Lung (tissue), 12 donors: ENCODE measurements around the gene CCDC6. TPM values are rescaled to one million over a fixed set of nuclear protein-coding genes. Genes with fewer than 3 reads are reported as not detected.
A peak's percentile ranks its signal among the peaks of the same experiment; 100 is the strongest.
"Not testable (repeated sequence)": the region's sequence is repeated elsewhere in the genome, so short reads cannot be mapped to it uniquely, and the experiment has no call there.

Experiments used
- ATAC-seq: fragments of 200-7000 bp; cut with Tn5 transposase; one replicate; pipeline ENCODE4 v1.9.1; 2020; ENCODE audit warnings: moderate number of reproducible peaks; ENCODE audit not compliant: insufficient read depth, low FRiP score
- DNase-seq, 3 donors: peaks; one replicate each; pipeline ENCODE4 v3.0.0-alpha.2; 2013 to 2017
- H3K27ac ChIP-seq, 2 donors: one replicate each; pipeline ENCODE4 v1.5.1; 2013; ENCODE audit warnings: mild to moderate bottlenecking in 2 of 2, moderate library complexity in 2 of 2, control low read depth in 1 of 2, inconsistent platforms in 1 of 2, low read depth in 1 of 2, low read length in 1 of 2
- H3K27me3 ChIP-seq, 3 donors: one replicate each; pipeline ENCODE4 v1.5.1; 2013; ENCODE audit warnings: low read length in 2 of 3; ENCODE audit not compliant: control insufficient read depth in 3 of 3, insufficient read depth in 3 of 3
- H3K36me3 ChIP-seq, 4 donors: one replicate each; pipeline ENCODE4 v1.5.1; 2013; ENCODE audit warnings: low read length in 4 of 4, mild to moderate bottlenecking in 1 of 4, moderate library complexity in 1 of 4; ENCODE audit not compliant: control insufficient read depth in 4 of 4, insufficient read depth in 4 of 4
- H3K4me1 ChIP-seq, 5 donors: one replicate each; pipeline ENCODE4 v1.5.1; 2013; ENCODE audit warnings: low read length in 5 of 5, mild to moderate bottlenecking in 2 of 5, moderate library complexity in 1 of 5; ENCODE audit not compliant: control insufficient read depth in 5 of 5, insufficient read depth in 5 of 5
- H3K4me3 ChIP-seq: one replicate; pipeline ENCODE4 v1.5.1; 2013; ENCODE audit warnings: mild to moderate bottlenecking, control low read depth, moderate library complexity
- H3K9ac ChIP-seq, 2 donors: one replicate each; pipeline ENCODE4 v1.5.1; 2013; ENCODE audit warnings: low read length in 2 of 2, control low read depth in 1 of 2; ENCODE audit not compliant: insufficient read depth in 1 of 2
- H3K9me3 ChIP-seq, 4 donors: one replicate each; pipeline ENCODE4 v1.5.1; 2013; ENCODE audit warnings: low read length in 3 of 4, mild to moderate bottlenecking in 1 of 4, moderate library complexity in 1 of 4; ENCODE audit not compliant: control insufficient read depth in 4 of 4, insufficient read depth in 3 of 4
- WGBS, 2 donors: extraction: QIAGEN DNeasy Blood & Tissue Kit; methylation state at CpG; one replicate each; pipeline ENCODE4 v1.1.7; 2013; 5-methylcytosine and 5-hydroxymethylcytosine counted together
- polyA plus RNA-seq, 2 donors: library from polyadenylated mRNA; stranded (reverse); fragments of 200-250 nt; gene quantifications; one replicate each; pipeline ENCODE4 v1.2.1, GENCODE V29; 2013
- total RNA-seq, 2 donors: library from RNA; depleted of rRNA in 1 of 2; stranded (reverse); fragments of >200 nt in 1 of 2; gene quantifications; one replicate each; pipeline ENCODE4 v1.2.1, GENCODE V29; 2014 to 2021
- TF ChIP-seq, protein P1 (sequence below): IDR thresholded peaks from 2 replicates; pipeline ENCODE4 v1.5.1; 2012; ENCODE audit warnings: mild to moderate bottlenecking; ENCODE audit errors: control extremely low read depth, extremely low read depth
- donor health status: control.
- donor health status: control.
- donor health status: Bipolar disorder and iron deficiency.
- donor health status: healthy.
- donor health status: DM: yes; HTN: yes; CAD: no.

The CCDC6 gene
- total and polyA plus RNA-seq, 4 donors: 13.2 to 77.2 (median 28.1) TPM

DNA sequence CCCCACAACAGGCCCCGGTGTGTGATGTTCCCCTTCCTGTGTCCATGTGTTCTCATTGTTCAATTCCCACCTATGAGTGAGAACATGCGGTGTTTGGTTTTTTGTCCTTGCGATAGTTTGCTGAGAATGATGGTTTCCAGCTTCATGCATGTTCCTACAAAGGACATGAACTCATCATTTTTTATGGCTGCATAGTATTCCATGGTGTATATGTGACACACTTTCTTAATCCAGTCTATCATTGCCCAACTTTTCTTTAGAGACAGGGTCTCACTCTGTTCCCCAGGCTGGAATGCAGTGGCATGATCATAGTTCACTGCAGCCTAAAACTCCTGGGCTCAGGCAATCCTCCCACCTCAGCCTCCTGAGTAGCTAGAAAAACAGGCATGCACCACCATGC lies 120.9 kb downstream of the CCDC6 start:
- not testable (repeated sequence) for H3K36me3 ChIP-seq, H3K4me3 ChIP-seq, H3K27me3 ChIP-seq, H3K9me3 ChIP-seq, H3K9ac ChIP-seq, DNase-seq, H3K27ac ChIP-seq, ATAC-seq, H3K4me1 ChIP-seq
- WGBS, 2 donors: 100% methylated on average over 1 of the region's 3 CpGs

DNA sequence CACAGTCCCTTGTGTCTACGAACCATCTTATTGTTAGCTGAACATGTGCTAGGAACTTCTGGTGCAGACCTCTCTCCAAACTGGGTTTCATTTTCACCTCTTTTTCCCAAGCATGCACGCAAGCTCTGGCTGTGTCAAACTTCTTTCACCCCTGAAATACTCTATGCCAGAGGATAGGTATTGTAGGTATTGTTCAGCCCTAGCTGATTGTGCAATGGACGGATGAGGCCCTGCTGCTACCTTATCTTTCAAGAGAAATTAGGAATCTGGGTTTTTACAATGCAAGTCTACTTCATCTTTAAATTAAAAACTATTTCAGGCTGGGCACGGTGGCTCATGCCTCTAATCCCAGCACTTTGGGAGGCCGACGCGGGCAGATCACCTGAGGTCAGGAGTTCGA lies 124.8 kb downstream of the CCDC6 start:
- H3K9ac ChIP-seq: no peak overlapping the region

DNA sequence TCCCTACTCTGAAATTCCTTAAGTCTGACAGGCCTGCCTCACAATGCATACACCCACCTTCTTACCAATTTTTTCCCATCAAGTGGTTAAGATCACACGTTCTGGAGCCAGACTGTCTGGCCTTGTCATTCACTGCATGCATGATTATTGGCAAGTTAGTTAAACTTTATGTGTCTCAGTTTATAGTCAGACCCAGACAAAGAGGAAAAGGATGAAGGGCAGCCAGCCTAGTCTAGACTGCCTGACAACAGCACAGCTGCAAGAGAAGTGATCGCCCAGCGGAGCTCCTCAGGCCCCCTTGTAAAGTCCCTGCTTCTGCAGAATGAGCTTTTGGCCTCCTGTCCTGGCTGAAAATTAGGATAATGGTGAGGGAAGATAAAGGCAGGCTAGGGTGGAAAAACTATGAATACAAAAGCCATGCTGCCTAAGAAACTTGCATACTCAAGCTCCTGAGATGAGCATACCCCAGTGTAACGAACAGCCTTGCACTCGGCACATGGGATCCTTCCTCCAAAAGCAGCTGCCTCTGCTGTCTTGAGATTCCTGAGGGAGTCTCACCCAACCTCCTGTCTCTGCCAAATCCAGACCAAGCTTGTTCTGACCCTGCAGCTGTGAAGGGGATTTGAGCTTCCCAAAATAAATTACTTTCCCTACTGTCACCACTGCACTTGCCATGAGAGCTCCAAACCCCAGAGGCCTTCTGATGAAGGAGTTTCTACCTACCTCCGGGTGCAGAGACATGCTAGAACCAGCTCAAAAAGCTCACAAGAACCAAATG lies 126.4 kb downstream of the CCDC6 start:
- no peaks in the 10 kb centered on the region for H3K36me3 ChIP-seq
- no peak for ATAC-seq
- no peak overlapping the region for H3K27ac ChIP-seq
- TF ChIP-seq, protein P1, sequence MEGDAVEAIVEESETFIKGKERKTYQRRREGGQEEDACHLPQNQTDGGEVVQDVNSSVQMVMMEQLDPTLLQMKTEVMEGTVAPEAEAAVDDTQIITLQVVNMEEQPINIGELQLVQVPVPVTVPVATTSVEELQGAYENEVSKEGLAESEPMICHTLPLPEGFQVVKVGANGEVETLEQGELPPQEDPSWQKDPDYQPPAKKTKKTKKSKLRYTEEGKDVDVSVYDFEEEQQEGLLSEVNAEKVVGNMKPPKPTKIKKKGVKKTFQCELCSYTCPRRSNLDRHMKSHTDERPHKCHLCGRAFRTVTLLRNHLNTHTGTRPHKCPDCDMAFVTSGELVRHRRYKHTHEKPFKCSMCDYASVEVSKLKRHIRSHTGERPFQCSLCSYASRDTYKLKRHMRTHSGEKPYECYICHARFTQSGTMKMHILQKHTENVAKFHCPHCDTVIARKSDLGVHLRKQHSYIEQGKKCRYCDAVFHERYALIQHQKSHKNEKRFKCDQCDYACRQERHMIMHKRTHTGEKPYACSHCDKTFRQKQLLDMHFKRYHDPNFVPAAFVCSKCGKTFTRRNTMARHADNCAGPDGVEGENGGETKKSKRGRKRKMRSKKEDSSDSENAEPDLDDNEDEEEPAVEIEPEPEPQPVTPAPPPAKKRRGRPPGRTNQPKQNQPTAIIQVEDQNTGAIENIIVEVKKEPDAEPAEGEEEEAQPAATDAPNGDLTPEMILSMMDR: no peak
- peaks cover 0 to 4% (median 0%) of the 10 kb centered on the region in 4 donors for H3K9me3 ChIP-seq
- peak in 2 of 3 donors; percentile 36 to 39 for DNase-seq
- H3K4me3 ChIP-seq: no peak overlapping the region
- no peak overlapping the region for H3K9ac ChIP-seq
- peaks cover 0 to 4% (median 0%) of the 10 kb centered on the region in 5 donors for H3K4me1 ChIP-seq
- 72 to 85% methylated on average over 6 of the region's 6 CpGs for WGBS, 2 donors
- H3K27me3 ChIP-seq: no peaks in the 10 kb centered on the region

More for the DNA sequence above, 124.8 kb downstream of the CCDC6 start:
- Histone ChIP-seq H3K27me3 (no peaks in the 10 kb centered on the region), H3K27ac (no peak overlapping the region), H3K4me1 (peaks cover 0 to 4% (median 0%) of the 10 kb centered on the region in 5 donors), H3K4me3 (no peak overlapping the region), H3K9me3 (peaks cover 0 to 4% (median 0%) of the 10 kb centered on the region in 4 donors), H3K36me3 (no peaks in the 10 kb centered on the region)
- ATAC-seq (no peak), DNase-seq (no peak)
- TF ChIP-seq, protein P1: no peak
- 93% methylated on average over 8 of the region's 8 CpGs for WGBS, 2 donors

DNA sequence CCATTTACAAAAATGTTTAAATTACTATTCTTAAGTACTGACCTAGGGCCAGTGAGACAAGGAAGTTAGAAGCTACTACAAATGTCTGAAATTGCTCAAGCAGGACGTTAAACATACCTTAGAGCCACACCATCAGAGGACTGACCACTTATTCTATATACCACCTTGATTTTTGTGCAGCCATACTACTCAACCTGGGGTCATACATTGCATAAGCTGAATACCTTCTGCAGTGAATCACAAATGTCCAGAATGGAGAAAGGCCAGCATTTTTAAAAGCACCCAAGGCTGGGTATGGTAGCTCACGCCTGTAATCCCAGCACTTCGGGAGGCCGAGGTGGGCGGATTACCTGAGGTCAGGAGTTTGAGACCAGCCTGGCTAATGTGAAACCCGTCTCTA lies 131.9 kb downstream of the CCDC6 start:
- no peaks in the 10 kb centered on the region for H3K36me3 ChIP-seq
- H3K9me3 ChIP-seq: peaks cover 0 to 4% (median 0%) of the 10 kb centered on the region in 4 donors
- H3K27ac ChIP-seq: no peak overlapping the region
- DNase-seq (no peak), ATAC-seq (no peak)
- H3K4me1 ChIP-seq: no peaks in the 10 kb centered on the region
- no peaks in the 10 kb centered on the region for H3K27me3 ChIP-seq
- H3K9ac ChIP-seq: no peak overlapping the region
- 92 to 93% methylated on average over 6 of the region's 6 CpGs for WGBS, 2 donors
- no peak overlapping the region for H3K4me3 ChIP-seq
- TF ChIP-seq, protein P1: no peak
